Heart right ventricle (tissue), 16 donors: ENCODE data around the gene ADAM8. TPM values are rescaled to one million over a fixed set of nuclear protein-coding genes. Genes with fewer than 3 reads are reported as not detected.

Experiments used
- ATAC-seq, 8 donors: fragments of 200-7000 bp; cut with Tn5 transposase; one replicate each; pipeline ENCODE4 v1.9.1; 2020; ENCODE audit warnings: mild to moderate bottlenecking in 8 of 8, moderate library complexity in 8 of 8, moderate number of reproducible peaks in 1 of 8
- DNase-seq, 2 donors: peaks; one replicate each; pipeline ENCODE4 v3.0.0-alpha.2; 2020
- H3K27ac ChIP-seq, 10 donors: fragments of 200-600 bp; sonication (generic) in 2 of 10; one replicate each; pipeline versions ENCODE4 v1.5.0 to v1.8.0; 2020 to 2022; ENCODE audit warnings: mild to moderate bottlenecking in 3 of 10
- H3K27me3 ChIP-seq, 7 donors: fragments of 200-600 bp; one replicate each; pipeline ENCODE4 v1.8.0; 2021 to 2022; ENCODE audit warnings: mild to moderate bottlenecking in 2 of 7
- H3K36me3 ChIP-seq, 9 donors: fragments of 200-600 bp; sonication (generic) in 1 of 9; one replicate each; pipeline versions ENCODE4 v1.5.0 to v1.8.0; 2020 to 2022; ENCODE audit warnings: mild to moderate bottlenecking in 2 of 9
- H3K4me1 ChIP-seq, 9 donors: fragments of 200-600 bp; sonication (generic) in 1 of 9; one replicate each; pipeline versions ENCODE4 v1.5.0 to v1.8.0; 2020 to 2022; ENCODE audit warnings: mild to moderate bottlenecking in 4 of 9
- H3K4me3 ChIP-seq, 10 donors: fragments of 200-600 bp; sonication (generic) in 2 of 10; one replicate each; pipeline versions ENCODE4 v1.5.0 to v1.8.0; 2020 to 2022; ENCODE audit warnings: mild to moderate bottlenecking in 7 of 10, moderate library complexity in 2 of 10
- H3K9me3 ChIP-seq, 11 donors: fragments of 200-600 bp in 10 of 11; sonication (generic) in 2 of 11; one replicate each; pipeline versions ENCODE4 v1.5.0 to v1.8.0; 2013 to 2022; ENCODE audit warnings: mild to moderate bottlenecking in 2 of 11, control low read depth in 1 of 11, moderate library complexity in 1 of 11
- WGBS, 2 donors: extraction: QIAGEN DNeasy Blood & Tissue Kit; methylation state at CpG; one replicate each; pipeline ENCODE4 v1.1.7; 2013; ENCODE audit warnings: inconsistent platforms in 1 of 2; 5-methylcytosine and 5-hydroxymethylcytosine counted together
- intact Hi-C, 10 donors: fragments of 100-400 bp; cut with DNase I; formaldehyde crosslinking; loops; one replicate each; pipeline versions ENCODE4 v1.11.1 to v1.14.2; 2022
- polyA plus RNA-seq, 2 donors: library from polyadenylated mRNA; stranded (reverse); fragments of 200-250 nt; gene quantifications; one replicate each; pipeline ENCODE4 v1.2.3, GENCODE V29; 2013
- total RNA-seq, 10 donors: library from RNA; stranded (reverse); fragmentation: NEBNext Ultra II Directional in 3 of 10; extraction: Animal tissue kit (Norgen Biotek cat#: 25700) in 3 of 10; gene quantifications; one replicate each; pipeline versions ENCODE4 v1.2.1 to v1.2.4, GENCODE V29; 2021 to 2023
- TF ChIP-seq, protein P1 (sequence below), 9 donors: fragments of 200-600 bp; sonication (generic) in 2 of 9; IDR thresholded peaks; one replicate each; pipeline versions ENCODE4 v1.5.0 to v1.8.0; 2021 to 2022; ENCODE audit warnings: antibody characterized with exemption in 9 of 9, mild to moderate bottlenecking in 5 of 9, moderate library complexity in 1 of 9
- donor health status: Arrhythmogenic right ventricular cardiomyopathy.
- donor health status: ischemic (EF 13 %, LVEDD 7.1; RV severe dilation, severe dysfunction).
- donor health status: healthy with polysubstance abuse.
- donor health status: DM: no; HTN: yes; CAD: no.
- donor health status: DM: no; HTN: no; CAD: no.
- donor health status: ischemic (EF 25% LVEDD 6.9; RV normal size, moderate dysfunction).
- donor health status: ischemic (EF 25% LVEDD 5.7; RV mildly dilated, moderate dysfunction).
- donor health status: healthy.
- donor health status: DM: yes; HTN: yes; CAD: no.
- donor health status: Ischemic cardiomyopathy.
- donor health status: ischemic (EF 35%, LVEDD 5.7; RV mildly dilated, moderate dysfunction).
- donor health status: nonischemic (EF 11% LVEDD 7.7; RV severe dilation, severe dysfunction).
- donor health status: DM: yes; HTN: yes; CAD: no.
- donor health status: PGD.
- donor health status: ischemic (EF 29% LVEDD 5.4; RV normal size, mild dysfunction).
- donor health status: nonischemic (EF 23%, LVEDD 6.1; RV moderate dilation, normal function).

The ADAM8 gene
- total and polyA plus RNA-seq, 12 donors, result 0.88 to 6.5 (median 1.6) TPM

DNA sequence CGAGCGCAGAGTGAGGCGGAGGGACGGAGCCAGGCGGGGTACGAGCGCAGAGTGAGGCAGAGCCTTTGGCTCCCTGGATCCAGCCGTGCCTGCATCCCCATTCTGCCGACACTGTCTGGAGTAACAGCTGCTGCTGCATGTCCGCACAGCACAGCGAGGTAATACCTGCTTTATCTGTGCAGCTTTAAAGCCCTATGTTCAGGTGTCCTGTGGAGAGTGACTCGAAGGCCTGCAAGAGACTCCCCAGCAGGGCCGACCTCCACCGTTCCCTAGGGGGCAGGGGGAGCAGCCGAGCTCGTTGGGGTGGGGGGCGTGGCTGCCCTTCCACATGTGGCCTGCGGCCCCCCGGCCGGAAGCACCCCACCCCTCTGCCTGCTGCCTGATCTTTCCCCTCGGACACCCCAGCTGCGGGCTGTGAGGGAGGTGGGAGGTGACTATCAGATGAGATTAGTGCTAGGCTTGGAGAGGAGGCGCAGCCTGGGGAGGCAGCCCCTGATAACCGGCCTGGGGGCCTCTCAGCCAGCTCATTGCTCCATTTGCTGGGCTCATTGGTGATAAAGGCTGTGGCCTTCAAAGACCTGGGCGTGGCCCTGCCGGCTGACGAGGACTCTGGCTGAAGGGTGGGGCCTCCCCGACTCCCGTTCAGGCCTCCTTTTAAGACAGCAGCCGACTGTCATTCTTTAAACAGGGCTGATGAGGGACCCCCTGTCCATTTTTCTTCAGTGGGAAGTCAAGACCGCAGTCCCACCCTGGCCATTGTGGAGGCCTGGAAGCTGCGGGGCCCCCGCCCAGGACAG lies 31.0 kb downstream of the ADAM8 start:
- whole genome bisulfite sequencing, 2 donors, result 38 to 39% methylated on average over 33 of the region's 33 CpGs
- Histone ChIP-seq H3K4me3 (no peak overlapping the region), H3K4me1 (peaks cover 0 to 13% (median 0%) of the 10 kb centered on the region in 9 donors), H3K27ac (no peak overlapping the region), H3K36me3 (no peaks in the 10 kb centered on the region), H3K27me3 (peaks cover 8 to 96% (median 79%) of the 10 kb centered on the region in 7 donors), H3K9me3 (no peaks in the 10 kb centered on the region)
- TF ChIP-seq, protein P1, sequence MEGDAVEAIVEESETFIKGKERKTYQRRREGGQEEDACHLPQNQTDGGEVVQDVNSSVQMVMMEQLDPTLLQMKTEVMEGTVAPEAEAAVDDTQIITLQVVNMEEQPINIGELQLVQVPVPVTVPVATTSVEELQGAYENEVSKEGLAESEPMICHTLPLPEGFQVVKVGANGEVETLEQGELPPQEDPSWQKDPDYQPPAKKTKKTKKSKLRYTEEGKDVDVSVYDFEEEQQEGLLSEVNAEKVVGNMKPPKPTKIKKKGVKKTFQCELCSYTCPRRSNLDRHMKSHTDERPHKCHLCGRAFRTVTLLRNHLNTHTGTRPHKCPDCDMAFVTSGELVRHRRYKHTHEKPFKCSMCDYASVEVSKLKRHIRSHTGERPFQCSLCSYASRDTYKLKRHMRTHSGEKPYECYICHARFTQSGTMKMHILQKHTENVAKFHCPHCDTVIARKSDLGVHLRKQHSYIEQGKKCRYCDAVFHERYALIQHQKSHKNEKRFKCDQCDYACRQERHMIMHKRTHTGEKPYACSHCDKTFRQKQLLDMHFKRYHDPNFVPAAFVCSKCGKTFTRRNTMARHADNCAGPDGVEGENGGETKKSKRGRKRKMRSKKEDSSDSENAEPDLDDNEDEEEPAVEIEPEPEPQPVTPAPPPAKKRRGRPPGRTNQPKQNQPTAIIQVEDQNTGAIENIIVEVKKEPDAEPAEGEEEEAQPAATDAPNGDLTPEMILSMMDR (IDR thresholded peaks at IDR 0.05), result no peak
- no peak for DNase-seq
- intact Hi-C loops, result no loop called here
- no peak for ATAC-seq

DNA sequence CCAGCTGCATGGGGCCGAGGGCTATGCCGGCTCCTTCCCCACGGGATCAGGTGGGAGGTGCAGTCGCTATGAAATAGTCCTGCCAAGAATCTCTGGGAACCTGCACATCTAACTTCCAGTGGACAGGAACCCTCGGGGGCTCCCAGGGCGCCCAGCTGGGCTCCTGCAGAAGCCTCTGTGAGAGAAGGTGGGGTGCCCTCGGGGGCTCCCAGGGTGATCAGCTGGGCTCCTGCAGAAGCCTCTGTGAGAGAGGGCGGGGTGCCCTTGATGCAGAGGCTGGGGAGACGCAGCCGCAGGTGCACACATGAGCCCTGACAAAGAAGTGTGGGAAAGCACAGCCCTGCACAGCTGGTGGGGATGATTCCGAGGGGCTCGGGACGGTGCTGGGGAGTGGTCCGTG lies 33.1 kb downstream of the ADAM8 start:
- DNase-seq (no peak), ATAC-seq (no peak)
- 63 to 67% methylated on average over 14 of the region's 14 CpGs for WGBS, 2 donors
- H3K4me3 ChIP-seq, result no peak overlapping the region
- intact Hi-C loops, result no loop called here
- TF ChIP-seq, protein P1 (IDR thresholded peaks at IDR 0.05), result no peak
- H3K36me3 ChIP-seq, result no peaks in the 10 kb centered on the region
- peaks cover 8 to 97% (median 95%) of the 10 kb centered on the region in 7 donors for H3K27me3 ChIP-seq
- no peaks in the 10 kb centered on the region for H3K9me3 ChIP-seq
- H3K27ac ChIP-seq, result no peak overlapping the region
- peaks cover 0 to 13% (median 0%) of the 10 kb centered on the region in 9 donors for H3K4me1 ChIP-seq

DNA sequence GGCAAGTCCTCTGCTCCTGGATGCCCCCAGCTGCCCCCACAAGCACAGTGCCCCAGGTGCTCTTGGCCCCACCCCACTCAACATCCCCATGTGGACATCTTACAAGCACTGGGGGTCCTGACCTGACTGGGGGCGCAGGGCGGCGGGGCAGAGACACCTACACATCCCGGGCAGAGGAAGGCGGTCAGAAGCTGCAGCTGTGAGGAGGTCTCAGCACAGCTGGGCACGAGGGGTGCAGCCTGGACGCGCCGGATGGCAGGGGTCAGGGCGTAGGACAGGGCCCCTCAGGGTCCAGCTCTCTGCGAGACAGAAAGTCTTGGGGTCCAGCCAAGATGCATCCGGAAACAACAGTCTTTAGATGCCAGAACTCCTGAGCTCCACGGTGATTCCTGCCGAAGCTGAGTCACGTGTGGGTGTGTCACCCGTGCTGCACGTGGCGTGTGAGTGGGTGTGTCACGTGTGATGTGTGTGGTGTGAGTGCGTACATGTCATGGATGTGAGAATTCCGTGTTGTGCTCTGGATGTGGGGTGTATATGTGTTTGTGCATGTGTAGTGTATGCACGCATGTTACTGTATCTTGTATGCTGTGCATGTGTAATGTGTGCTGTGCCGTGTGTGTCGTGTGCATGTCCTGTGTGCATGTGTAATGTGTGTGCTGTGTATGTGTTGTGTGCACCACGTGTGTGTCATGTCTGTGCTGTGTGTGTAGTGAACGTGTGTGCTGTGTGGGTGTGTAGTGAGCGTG lies 33.9 kb downstream of the ADAM8 start:
- DNase-seq (no peak), ATAC-seq (no peak)
- Histone ChIP-seq H3K4me1 (peaks cover 0 to 13% (median 2%) of the 10 kb centered on the region in 9 donors), H3K36me3 (no peaks in the 10 kb centered on the region), H3K4me3 (no peak overlapping the region), H3K27me3 (peaks cover 12 to 97% (median 96%) of the 10 kb centered on the region in 7 donors), H3K27ac (no peak overlapping the region), H3K9me3 (no peaks in the 10 kb centered on the region)
- WGBS, 2 donors, result 73 to 76% methylated on average over 27 of the region's 27 CpGs
- intact Hi-C loops, result no loop called here
- TF ChIP-seq, protein P1 (IDR thresholded peaks at IDR 0.05), result no peak

DNA sequence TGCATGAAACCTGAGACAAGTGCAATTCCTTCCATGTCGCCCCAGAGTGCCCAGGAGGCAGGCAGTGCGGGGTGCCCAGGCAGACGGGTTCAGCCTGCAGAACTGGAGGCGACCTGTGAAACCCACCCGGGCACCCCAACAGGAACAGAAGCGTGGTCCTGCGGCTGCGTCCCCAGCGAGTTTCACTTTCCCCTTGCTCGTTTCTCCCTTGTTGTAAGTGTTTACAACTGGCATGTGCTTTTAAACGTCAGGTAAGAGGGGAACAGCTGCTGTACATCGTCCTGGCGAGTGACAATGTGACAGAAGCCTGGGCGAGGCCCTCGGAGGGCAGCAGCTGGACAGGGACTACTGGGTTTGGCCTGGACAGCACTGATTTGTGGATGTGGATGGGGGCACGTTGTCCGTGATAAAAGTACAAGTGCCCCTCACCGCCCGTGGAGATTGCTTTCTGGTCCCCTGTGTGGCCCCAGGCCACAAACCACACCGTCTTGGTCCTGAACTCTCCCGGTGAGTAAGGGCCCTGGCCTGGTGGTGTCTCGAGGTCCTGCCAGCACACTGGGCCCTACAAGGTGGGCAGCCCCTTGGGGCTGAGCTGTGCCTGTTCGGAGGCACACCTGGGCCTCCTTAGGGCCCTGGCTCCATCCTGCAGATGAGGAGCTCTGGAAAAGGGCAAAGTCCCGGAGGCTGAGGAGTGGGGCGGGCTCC lies 35.0 kb downstream of the ADAM8 start:
- TF ChIP-seq, protein P1 (IDR thresholded peaks at IDR 0.05), result no peak
- ATAC-seq, result no peak
- 67 to 71% methylated on average over 25 of the region's 25 CpGs for WGBS, 2 donors
- intact Hi-C loops, result no loop called here
- no peaks in the 10 kb centered on the region for H3K36me3 ChIP-seq
- no peak for DNase-seq
- peaks cover 0 to 23% (median 13%) of the 10 kb centered on the region in 9 donors for H3K4me1 ChIP-seq
- no peaks in the 10 kb centered on the region for H3K9me3 ChIP-seq
- no peak overlapping the region for H3K27ac ChIP-seq
- peak overlapping the region in 1 of 10 donors; percentile 26 for H3K4me3 ChIP-seq
- peaks cover 18 to 98% (median 96%) of the 10 kb centered on the region in 7 donors for H3K27me3 ChIP-seq
